NT2/D1 (cell line): Measurements from ENCODE around the gene MBD4.

Experiments
- SUZ12 ChIP-seq: IDR thresholded peaks from 2 replicates; pipeline ENCODE4 v1.6.1; 2011; ENCODE audit not compliant: insufficient read length, insufficient read depth; ENCODE audit errors: extremely low read depth
- YY1 ChIP-seq: IDR thresholded peaks from 2 replicates; pipeline ENCODE4 v1.6.1; 2011; ENCODE audit not compliant: insufficient read length, insufficient read depth
- ZNF274 ChIP-seq: IDR thresholded peaks from 2 replicates; pipeline ENCODE4 v1.6.1; 2011; ENCODE audit warnings: mild to moderate bottlenecking, low read depth, low read length

DNA sequence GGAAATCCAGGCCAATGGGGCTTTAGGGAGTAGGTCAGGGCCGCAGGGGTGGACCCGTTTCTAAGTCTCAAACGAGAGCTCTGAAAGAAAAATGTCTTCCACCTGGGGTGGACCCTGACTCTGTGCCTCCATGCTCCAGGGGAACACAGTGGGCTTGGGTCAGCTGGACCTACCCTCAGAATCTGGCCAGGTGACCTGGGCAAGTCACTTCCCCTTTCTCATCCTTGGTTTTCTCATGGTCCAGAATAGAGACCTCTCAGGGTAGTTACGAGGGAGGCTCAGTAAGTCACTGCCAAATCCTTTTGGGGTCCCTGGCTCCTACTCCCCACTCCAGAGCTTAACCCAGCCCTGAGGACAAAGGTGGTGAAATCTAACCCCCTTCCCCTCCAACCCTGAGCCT is 37.1 kb downstream of the MBD4 start:
- no peak for TF ChIP-seq YY1
- no peak for TF ChIP-seq ZNF274
- no peak for TF ChIP-seq SUZ12
